Activated CD8-positive, alpha-beta memory T cell treated with anti-CD3 and anti-CD28 coated beads, Interleukin-2, amount 50 U/mL, for 24 hours (primary cell): ENCODE results near the gene ALKBH5.

Source experiments
- DNase-seq: peaks from one replicate; pipeline ENCODE4 v3.0.0-alpha.2; 2020; ENCODE audit errors: extremely low read depth

Gene ALKBH5

GRCh38 chr17:18224053-18224386 is 40.4 kb downstream of the ALKBH5 start:
- no peak for DNase-seq

DNA sequence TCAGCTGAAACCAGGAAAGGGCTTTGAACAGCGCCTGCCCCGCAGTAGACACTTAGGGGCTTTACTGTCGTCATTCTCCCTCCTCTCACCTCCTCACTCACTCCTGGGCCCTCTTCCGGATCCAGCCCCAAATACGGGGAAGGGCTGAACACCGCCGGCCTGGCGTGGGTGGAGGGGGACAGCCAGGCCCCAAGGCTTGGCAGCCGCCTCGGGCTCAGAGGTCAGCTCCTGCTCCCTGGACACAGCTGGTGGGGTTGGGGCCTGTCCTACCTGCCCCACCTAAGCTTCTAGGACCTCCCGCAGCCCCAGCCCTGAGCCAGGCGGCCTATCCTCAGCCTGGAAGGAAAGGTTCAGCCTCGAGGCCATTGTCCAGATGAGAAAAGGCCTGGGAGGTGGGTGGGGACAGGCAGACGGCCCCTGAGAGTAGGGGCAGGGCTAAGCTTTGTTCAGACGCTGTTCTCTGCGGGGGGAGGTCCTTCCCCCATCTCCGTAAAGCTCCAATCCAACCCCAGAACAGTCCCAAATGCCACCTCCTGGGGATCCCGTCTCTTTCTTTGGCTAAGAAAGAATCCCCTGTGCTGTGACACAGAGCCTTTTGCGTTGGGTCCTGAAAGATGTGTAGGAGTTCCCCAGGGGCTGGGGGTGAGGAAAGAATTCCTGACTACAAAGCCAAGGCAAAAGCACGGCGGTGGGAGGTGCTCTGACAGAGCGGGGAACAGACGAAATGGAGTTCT is 40.9 kb downstream of the ALKBH5 start:
- DNase-seq: no peak

GRCh38 chr17:18225121-18225641 is 41.6 kb downstream of the ALKBH5 start, which contains the start of gene LLGL1:
TSS of gene LLGL1 (plus strand) at chr17:18225635. CDS start at chr17:18225683, 48 bp downstream.
- DNase-seq: peak; percentile 80

DNA sequence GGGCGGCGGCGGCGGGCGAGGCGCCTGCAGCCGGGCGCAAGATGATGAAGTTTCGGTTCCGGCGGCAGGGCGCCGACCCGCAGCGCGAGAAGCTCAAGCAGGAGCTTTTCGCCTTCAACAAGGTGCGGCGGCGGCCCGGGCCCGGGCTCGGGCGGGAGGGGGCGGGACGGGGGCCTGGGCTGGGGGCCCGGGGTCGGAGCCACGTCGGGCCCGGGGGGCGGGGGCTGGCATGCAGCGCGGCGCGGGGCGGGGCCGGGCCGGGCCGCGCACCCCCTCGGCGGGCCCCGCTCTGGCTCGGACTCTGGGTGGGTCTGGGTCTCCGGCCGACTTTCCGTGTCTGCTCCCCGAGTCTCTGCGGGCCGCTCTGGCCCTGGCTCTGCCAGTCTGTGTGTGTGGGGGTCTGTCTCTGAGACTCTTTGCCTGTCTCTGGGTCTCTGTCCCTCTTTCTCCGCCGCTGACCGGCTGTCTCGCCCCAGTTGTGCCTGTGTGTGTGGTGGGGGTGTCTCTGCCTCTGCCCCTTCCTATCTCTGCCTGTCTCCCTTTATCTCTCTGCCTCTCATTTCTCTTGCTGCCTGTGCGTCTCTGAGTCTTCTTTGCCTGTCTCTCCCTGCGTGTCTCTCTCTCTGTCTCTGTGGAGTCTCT is 42.1 kb downstream of the ALKBH5 start:
- no peak for DNase-seq

- DNase-seq: no peak
Observed at GRCh38 chr17:18226284-18226945, 42.8 kb downstream of the ALKBH5 start.

DNA sequence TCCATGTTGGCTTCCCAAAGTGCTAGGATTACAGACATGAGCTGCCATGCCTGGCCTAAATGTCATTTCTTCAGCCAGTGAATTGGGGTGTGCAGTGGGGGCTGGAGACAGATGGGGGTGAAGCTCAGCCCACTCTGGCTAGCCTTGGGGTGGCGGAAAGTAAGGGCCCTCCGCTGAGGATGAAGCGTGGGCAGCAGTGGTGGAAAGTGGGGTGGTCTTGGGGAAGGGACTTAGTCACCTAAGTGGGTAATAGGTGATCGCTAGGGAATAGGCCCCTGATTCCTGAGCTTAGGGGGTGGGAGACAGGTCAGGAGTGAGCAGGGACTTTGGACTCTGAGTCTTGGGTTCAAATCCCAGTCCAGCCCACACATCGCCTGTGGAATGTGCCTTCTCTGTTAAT is 44.0 kb downstream of the ALKBH5 start:
- no peak for DNase-seq

DNA sequence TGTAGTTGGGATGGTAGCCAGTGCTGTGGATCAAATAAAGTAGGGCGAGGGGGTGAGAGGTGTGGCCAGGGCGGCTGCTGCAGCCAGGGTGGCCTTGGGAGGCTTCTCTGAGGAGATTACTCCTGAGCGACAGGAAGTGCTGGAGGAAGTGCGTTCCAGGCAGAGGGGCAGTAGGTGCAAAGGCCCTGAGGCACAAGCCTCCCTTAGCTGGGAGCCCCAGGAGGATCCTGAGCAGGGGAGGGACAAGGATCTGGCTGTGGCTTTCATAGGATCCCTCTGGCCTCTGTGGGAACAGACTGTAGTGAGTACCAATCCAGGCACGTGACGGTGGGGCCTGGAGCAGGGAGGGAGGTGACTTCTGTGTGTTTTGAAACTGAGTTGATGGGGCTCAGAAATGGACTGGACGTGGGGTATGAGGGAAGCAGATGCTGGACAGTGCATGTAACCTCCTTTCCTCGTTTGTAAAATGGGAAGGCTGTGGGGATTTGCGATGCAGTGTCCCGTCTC is 44.6 kb downstream of the ALKBH5 start:
- no peak for DNase-seq

DNA sequence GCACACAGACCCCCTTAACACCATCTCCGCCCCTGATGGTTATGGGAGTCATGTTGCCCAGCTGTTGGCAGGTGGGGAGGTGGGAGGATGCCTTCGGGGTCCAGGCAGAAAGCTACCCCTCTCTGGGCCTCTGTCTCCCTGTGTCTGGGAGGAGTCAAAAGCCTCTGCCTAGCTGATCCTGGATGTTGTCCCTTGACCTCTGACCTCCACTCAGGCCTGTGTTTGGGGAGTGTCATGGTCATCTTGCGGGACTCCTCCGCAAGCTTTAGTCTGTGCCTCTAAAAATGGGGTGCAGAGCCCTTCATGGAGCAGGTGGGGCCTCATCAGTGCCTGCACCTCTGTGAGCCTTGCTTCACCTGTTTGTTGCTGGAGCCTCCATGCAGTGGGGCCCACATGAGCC is 45.6 kb downstream of the ALKBH5 start:
- DNase-seq: no peak

DNA sequence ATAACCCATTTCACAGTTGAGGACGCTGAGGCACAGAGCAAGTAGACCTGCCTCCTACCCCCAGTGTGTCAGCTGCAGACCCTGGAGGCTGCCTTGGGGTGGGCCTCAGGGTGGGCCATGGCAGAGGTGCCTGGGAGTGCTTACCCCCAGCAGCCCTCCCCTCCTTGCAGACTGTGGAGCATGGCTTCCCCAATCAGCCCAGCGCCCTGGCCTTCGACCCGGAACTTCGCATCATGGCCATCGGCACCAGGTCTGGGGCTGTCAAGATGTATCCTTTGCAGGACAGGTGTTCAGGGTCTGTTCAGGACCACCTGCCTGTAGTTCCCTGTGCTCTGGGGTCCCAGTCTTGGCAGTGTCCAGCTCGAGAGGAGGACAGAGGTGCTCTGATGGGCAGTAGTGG is 46.1 kb downstream of the ALKBH5 start:
- DNase-seq: no peak

GRCh38 chr17:18230288-18231141 is 46.9 kb downstream of the ALKBH5 start:
- no peak for DNase-seq

DNA sequence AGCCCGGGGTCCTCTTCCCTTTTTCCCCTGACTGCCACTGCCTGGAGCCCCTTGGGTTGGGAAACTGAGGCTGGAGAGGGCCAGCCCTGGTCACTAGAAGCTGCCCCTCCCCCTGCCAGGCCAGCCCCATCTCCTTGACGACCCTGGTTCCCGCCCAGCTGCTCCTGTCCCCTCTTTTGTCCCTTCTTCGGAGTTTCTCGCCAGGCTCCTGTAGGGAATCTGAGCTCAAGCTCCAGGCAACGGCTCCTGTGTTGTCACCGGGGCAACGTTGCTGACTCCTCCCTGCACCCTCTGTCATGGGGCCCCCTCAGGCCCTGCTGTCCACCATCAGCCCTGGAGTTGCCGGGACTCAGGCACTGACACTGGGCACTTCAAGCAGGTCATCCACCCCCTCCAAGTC is 47.5 kb downstream of the ALKBH5 start:
- no peak for DNase-seq

DNA sequence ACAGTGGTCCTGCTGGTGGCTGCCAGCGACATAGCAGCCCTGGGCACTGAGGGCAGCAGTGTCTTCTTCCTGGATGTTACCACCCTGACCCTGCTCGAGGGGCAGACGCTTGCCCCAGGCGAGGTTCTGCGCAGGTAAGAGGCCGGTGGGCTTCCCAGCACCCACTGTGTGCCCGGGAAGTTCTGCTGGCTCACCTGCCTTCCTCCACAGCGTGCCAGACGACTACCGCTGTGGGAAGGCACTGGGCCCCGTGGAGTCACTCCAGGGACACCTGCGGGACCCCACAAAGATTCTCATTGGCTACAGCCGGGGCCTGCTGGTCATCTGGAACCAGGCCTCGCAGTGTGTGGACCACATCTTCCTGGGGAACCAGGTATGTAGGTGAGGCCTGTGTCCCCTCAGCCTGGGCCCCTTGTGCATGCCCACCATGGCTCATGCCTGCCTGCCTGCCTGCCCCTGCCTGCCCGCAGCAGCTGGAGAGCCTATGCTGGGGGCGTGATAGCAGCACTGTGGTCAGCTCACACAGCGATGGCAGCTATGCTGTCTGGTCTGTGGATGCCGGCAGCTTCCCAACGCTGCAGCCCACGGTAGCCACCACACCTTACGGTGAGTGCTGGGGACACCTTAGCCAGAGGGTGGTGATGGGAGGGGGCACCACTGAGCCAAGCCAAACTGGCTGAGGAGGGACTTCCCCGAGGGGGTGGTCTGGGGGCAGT is 50.3 kb downstream of the ALKBH5 start:
- no peak for DNase-seq

- DNase-seq: no peak
Observed at GRCh38 chr17:18234853-18235380, 51.3 kb downstream of the ALKBH5 start.

GRCh38 chr17:18235743-18236256 is 52.2 kb downstream of the ALKBH5 start:
- DNase-seq: no peak

DNA sequence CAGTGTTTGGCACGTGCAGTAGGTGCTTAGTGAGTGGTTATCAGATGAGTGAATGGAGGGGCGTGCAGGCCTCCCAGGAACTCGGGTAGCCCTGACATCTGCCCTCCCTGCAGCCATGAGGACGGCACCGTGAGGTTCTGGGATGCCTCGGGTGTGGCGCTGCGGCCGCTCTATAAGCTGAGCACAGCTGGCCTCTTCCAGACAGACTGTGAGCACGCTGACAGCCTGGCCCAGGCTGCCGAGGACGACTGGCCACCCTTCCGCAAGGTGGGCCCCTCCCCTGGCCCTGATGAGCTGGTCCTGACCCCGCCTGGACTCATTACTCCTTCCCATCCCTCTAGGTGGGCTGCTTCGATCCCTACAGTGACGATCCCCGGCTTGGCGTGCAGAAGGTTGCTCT is 52.9 kb downstream of the ALKBH5 start:
- DNase-seq: no peak

- no peak for DNase-seq
Observed at GRCh38 chr17:18237461-18237860, 53.8 kb downstream of the ALKBH5 start.

DNA sequence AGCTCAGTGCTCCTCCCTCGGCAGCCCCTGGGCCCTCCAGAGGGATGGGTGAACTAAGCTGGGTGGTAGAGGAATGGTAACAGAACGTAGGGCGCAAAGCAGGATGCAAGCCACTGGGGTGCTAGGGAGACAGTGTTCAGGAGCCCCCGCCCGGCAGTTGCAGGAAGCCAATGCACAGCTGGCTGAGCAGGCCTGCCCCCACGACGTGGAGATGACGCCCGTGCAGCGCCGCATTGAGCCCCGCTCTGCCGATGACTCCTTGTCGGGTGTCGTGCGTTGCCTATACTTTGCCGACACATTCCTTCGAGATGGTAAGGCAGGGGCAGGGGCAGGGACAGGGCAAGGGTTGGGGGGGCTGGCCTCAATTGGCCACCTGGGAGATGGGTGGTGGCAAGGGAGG is 54.7 kb downstream of the ALKBH5 start:
- no peak for DNase-seq

DNA sequence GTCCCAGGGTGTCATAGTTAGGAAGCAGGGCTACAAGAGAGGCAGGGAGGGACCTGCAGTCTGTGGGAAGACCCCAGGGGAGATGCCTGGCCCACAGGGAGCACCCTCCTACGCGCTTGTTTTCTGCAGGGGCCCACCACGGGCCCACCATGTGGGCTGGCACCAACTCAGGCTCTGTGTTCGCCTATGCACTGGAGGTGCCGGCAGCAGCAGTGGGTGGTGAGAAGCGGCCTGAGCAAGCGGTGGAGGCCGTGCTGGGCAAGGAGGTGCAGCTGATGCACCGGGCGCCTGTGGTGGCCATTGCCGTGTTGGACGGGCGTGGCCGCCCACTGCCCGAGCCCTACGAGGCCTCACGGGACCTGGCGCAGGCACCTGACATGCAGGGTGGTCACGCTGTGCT is 56.8 kb downstream of the ALKBH5 start:
- no peak for DNase-seq

DNA sequence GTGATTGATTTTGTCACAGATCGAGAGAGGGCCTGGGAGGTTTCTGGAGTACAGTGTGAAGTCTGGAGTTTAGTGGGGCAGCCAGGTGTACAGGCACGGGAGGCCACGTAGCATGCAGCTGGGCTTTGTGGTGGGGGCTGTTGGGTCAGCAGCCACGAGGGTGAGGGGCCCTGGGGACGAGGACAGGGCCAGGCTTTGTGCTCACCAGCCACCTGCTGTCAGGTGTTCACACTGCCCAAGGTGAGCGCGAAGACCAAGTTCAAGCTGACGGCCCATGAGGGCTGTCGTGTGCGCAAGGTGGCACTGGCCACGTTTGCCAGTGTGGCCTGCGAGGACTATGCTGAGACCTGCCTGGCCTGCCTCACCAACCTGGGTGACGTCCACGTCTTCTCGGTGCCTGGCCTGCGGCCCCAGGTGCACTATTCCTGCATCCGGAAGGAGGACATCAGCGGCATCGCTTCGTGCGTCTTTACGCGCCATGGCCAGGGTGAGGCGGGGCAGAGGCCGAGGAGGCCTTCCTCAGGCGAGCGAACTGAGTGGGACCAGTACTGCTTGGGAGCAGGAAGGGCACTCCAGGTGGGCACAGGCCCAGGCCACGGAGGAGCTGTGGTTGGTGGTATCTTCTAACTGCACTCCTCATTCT is 57.7 kb downstream of the ALKBH5 start:
- DNase-seq: no peak
